HG02623 (cell line): ENCODE data around the gene CIC.
A peak's percentile ranks its signal among the peaks of the same experiment; 100 is the strongest.

Experiments used
- ATAC-seq: cut with Tn5 transposase; IDR thresholded peaks from one replicate; pipeline ENCODE4 v1.9.1; 2021; ENCODE audit warnings: moderate library complexity; ENCODE audit not compliant: unreplicated experiment

The CIC gene

GRCh38 chr19:42242512-42243409 lies 26.3 kb upstream of the CIC start, which contains the start of gene GSK3A:
GSK3A (minus strand) TSS chr19:42242602; CDS start chr19:42242465, 137 bp downstream.
- ATAC-seq = peak; percentile 51

GRCh38 chr19:42244347-42245220 lies 24.5 kb upstream of the CIC start:
- peak; percentile 32 for ATAC-seq

GRCh38 chr19:42245231-42245630 lies 23.8 kb upstream of the CIC start:
- no peak for ATAC-seq

- no peak for ATAC-seq
Observed at GRCh38 chr19:42246143-42246921, 22.7 kb upstream of the CIC start.

GRCh38 chr19:42246922-42247639 lies 22.0 kb upstream of the CIC start:
- ATAC-seq = no peak

- ATAC-seq = no peak
Observed at GRCh38 chr19:42247640-42248199, 21.3 kb upstream of the CIC start.

- no peak for ATAC-seq
Observed at GRCh38 chr19:42248270-42249148, 20.5 kb upstream of the CIC start.

GRCh38 chr19:42249149-42249750 lies 19.8 kb upstream of the CIC start:
- ATAC-seq = no peak

GRCh38 chr19:42249769-42250168 lies 19.3 kb upstream of the CIC start:
- no peak for ATAC-seq

GRCh38 chr19:42250183-42250665 lies 18.8 kb upstream of the CIC start:
- no peak for ATAC-seq

GRCh38 chr19:42250666-42251531 lies 18.2 kb upstream of the CIC start:
- no peak for ATAC-seq

GRCh38 chr19:42251572-42252358 lies 17.3 kb upstream of the CIC start:
- no peak for ATAC-seq

GRCh38 chr19:42252365-42253244 lies 16.4 kb upstream of the CIC start:
- ATAC-seq = no peak

GRCh38 chr19:42253245-42254088 lies 15.6 kb upstream of the CIC start:
- ATAC-seq = peak; percentile 11
